GM23248 (cell line): ENCODE results near the gene L3MBTL4.

Experiments
- EZH2 ChIP-seq: fragments of 200-600 bp; sonication (generic); IDR thresholded peaks from 2 replicates; pipeline ENCODE4 v1.6.1; 2018; ENCODE audit warnings: antibody characterized with exemption, mild to moderate bottlenecking; ENCODE audit not compliant: insufficient read depth, poor library complexity, severe bottlenecking
- EZH2phosphoT487 ChIP-seq: fragments of 200-600 bp; sonication (generic); IDR thresholded peaks from 2 replicates; pipeline ENCODE4 v1.6.1; 2018; ENCODE audit warnings: antibody characterized with exemption, moderate library complexity, mild to moderate bottlenecking, low read depth; ENCODE audit not compliant: insufficient read depth

DNA sequence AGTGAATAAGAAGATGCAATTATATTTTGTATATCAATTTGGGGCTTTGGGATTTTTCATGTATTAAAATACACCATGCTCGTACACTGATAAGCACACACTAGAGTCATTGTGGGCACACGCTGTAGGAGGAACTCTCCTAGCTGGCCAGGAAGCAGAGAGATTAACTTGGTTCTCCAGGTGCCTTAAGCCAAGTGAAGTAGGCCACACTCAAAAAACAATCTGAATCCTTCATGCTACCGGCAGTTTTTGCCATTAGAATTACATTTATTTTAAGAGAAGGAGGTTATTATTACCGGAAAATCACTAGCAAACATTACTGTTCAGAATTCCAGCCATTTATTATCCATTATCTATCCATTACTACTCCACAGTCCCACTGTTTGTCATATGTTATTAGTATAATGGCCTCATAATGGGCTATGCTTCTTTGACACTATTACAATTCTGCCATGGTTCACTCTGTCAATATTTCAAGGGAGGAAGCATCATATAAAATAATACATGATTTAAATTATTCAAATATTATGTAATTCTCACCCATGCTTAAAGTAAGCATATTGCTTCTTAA is 214.4 kb downstream of the L3MBTL4 start:
- TF ChIP-seq EZH2 (no peak), EZH2phosphoT487 (no peak)
